GM12872 (cell line): Measurements from ENCODE around the gene CSNK1A1.

Experiments used
- TF ChIP-seq, protein P1 (sequence below): IDR thresholded peaks from 3 replicates; pipeline ENCODE4 v1.5.1; 2011; ENCODE audit warnings: low read depth, mild to moderate bottlenecking, low read length, moderate library complexity; ENCODE audit not compliant: insufficient read depth

Gene CSNK1A1

DNA sequence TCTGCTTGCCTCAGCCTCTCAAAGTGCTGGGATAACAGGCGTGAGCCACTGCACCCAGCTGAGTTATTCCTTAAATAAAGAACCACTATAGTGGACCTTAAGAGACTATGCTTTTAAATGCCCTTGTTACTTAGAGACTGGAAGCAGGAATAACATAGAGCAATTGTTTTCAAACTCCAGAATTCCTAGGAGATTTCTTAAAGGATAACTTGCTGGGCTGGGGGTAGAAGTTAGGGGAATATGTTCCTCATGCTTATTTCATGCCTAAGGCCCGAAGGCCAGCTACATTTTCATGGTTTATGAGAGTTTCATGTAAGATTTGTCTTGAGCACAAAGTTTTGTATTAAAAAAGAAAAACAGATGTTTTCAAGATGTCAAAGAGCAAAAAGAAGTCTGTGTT, 48.2 kb downstream of the CSNK1A1 start:
- TF ChIP-seq, protein P1, sequence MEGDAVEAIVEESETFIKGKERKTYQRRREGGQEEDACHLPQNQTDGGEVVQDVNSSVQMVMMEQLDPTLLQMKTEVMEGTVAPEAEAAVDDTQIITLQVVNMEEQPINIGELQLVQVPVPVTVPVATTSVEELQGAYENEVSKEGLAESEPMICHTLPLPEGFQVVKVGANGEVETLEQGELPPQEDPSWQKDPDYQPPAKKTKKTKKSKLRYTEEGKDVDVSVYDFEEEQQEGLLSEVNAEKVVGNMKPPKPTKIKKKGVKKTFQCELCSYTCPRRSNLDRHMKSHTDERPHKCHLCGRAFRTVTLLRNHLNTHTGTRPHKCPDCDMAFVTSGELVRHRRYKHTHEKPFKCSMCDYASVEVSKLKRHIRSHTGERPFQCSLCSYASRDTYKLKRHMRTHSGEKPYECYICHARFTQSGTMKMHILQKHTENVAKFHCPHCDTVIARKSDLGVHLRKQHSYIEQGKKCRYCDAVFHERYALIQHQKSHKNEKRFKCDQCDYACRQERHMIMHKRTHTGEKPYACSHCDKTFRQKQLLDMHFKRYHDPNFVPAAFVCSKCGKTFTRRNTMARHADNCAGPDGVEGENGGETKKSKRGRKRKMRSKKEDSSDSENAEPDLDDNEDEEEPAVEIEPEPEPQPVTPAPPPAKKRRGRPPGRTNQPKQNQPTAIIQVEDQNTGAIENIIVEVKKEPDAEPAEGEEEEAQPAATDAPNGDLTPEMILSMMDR = no peak

DNA sequence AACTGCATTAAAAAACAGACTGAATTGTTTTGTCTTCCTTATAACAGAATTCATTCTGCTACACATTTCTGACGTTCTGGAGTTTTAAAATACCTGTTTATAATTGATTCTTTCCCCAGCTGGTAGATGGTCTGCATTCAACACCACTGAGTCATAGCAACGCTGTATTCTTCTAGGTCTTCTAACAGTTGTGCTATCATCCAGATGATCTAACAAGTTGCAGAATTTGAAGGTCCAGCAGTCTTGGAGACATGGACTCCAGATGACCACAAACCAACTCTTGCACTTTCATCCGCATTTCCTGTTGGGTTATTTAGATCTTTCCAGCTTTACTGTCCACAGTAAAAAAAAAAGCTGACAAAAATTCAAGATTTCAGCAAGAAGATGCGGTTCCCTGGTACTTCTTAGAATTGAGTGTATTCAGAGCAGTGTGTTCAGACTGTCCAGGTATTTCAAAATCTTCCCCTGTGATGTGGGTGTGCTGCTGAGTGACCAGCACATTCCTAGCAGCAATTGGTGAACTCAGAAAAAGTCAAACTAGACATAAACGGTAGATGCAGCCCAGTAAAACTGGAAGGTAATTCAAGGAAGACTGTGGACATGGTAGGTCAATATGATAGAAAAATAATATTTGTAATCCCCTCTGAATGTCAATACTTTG, 50.2 kb downstream of the CSNK1A1 start:
- TF ChIP-seq, protein P1 = no peak

DNA sequence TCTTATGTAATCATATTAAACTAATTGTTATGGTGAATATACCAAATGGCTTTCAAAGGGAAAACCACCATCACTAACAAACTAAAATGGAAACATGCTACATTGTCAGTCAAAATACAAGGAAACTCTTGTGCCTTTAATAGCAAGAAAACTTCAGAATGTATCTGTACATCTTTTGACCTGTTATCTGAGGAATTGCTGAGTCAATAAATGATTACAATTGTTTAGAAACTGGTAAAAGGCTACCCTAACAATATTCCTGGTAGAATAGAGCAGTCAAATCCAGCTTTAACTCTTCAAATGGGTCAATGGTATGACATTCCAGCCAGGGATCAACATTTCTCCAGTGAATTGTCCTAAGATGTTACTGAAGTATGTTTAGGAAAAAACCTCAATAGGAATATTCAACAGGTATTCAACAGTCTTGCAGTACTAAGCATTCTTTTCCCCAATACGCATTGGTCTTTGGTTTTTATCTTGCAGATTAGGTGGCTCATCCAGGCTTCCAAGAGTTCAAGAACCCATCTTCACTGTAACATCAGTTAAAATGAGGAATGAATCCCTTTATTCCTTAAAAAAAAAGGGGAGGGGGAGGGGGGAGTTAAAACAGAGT, 52.4 kb downstream of the CSNK1A1 start:
- TF ChIP-seq, protein P1 = no peak

DNA sequence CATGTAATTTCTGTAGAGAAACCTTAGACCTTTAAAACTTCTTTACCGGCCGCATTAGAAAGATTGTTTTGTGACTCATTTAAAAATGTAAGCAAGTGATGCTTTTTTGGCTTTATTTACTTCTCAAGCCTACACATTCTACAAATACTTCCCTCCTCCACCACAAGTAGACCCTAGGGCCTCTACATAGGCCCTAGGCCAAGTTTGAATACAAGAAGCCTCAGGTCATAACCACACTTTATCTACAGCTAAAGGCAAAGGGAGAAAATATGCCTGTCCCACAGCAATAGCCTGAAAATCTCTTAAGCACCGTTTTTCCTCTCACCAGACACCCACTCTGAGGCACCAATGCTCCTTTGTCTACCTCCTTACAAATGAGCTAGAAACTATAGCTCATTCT, 53.9 kb downstream of the CSNK1A1 start:
- TF ChIP-seq, protein P1 = no peak

DNA sequence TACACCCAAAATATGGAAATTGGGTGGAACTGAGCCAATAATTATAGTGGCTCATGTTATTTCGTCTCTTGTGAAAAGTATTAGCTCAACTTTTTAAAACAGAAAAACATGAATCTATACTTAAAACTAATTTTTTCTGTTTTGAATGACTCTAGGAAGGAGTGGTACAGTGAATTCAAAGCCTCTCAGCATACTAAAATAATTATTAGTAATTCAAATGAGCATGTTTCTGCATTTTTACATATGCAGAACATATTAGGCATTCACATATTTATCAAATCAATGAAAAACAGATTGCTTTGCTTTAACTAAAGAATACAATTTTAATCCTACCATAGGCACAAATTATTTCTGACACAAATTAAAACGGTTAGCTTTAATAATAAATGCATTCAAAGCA, 54.3 kb downstream of the CSNK1A1 start:
- TF ChIP-seq, protein P1 = no peak

DNA sequence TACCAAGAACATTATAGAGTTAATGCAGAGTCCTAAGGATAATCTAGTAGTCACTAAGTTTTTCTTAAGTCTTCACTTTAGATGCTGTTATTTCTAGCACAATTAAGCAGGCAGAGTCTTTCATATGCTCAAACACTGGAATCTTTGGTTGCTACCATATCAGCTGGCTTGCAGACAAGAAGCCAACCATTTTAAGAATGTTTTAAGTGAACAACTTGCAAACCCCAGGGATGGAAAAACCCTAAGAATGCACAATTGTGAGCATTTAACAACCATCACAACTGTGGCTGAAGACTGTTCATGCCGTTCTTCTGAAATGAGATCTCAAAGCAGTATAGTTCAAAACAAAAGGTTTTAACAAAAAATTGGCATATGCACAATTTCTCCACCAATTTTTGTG, 55.1 kb downstream of the CSNK1A1 start:
- TF ChIP-seq, protein P1 = no peak

DNA sequence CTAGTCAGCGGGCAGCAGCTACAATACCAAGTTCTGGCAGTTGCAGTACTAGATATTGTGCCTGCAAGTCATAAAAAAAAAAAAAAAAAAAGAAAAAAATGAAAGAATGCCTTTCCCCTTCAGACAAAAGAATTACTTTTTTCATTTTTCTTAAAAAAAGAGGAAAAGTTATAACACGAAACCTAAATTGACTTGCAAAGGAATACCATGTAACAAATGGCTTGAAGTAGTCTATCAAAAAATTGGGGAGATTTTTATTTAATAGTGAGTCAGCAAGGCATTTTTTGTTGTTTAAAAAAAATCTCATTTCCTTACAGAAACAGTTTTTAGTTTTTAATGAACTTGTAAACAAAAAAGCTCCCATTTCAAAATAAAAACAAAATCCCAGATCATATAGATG, 55.6 kb downstream of the CSNK1A1 start:
- TF ChIP-seq, protein P1 = no peak
